Left lung (tissue), 10 donors: ENCODE measurements around the gene POU2AF2. TPM values are rescaled to one million over a fixed set of nuclear protein-coding genes. Genes with fewer than 3 reads are reported as not detected.

Experiments used
- ATAC-seq: fragments of 200-7000 bp; cut with Tn5 transposase; one replicate; pipeline ENCODE4 v1.9.1; 2020; ENCODE audit warnings: moderate library complexity
- DNase-seq, 4 donors: peaks; one replicate each; pipeline ENCODE4 v3.0.0-alpha.2; 2013 to 2020
- H3K27ac ChIP-seq, 2 donors: fragments of 200-600 bp; sonication (generic) in 1 of 2; one replicate each; pipeline versions ENCODE4 v1.5.0 to v1.8.0; 2020 to 2021
- H3K27me3 ChIP-seq, 2 donors: fragments of 200-600 bp; sonication (generic) in 1 of 2; one replicate each; pipeline versions ENCODE4 v1.5.0 to v1.8.0; 2020 to 2021
- H3K36me3 ChIP-seq, 2 donors: fragments of 200-600 bp; sonication (generic) in 1 of 2; one replicate each; pipeline versions ENCODE4 v1.5.0 to v1.8.0; 2020 to 2021
- H3K4me1 ChIP-seq, 2 donors: fragments of 200-600 bp; one replicate each; pipeline ENCODE4 v1.8.0; 2021
- H3K4me3 ChIP-seq, 2 donors: fragments of 200-600 bp; sonication (generic) in 1 of 2; one replicate each; pipeline versions ENCODE4 v1.5.0 to v1.8.0; 2020 to 2021; ENCODE audit warnings: mild to moderate bottlenecking in 1 of 2
- H3K9me3 ChIP-seq, 2 donors: fragments of 200-600 bp; sonication (generic) in 1 of 2; one replicate each; pipeline versions ENCODE4 v1.5.0 to v1.8.0; 2020 to 2021
- CTCF ChIP-seq, 2 donors: fragments of 200-600 bp; sonication (generic) in 1 of 2; IDR thresholded peaks; one replicate each; pipeline versions ENCODE4 v1.5.0 to v1.8.0; 2021; ENCODE audit warnings: antibody characterized with exemption in 2 of 2
- intact Hi-C, 2 donors: fragments of 100-400 bp; cut with DNase I; formaldehyde crosslinking; loops; one replicate each; pipeline versions ENCODE4 v1.11.2 to v1.14.2; 2022
- polyA plus RNA-seq, 6 donors: library from polyadenylated mRNA; unstranded; fragments of 120-200 nt; gene quantifications; one replicate each; pipeline ENCODE4 v1.2.1, GENCODE V29; 2013; ENCODE audit not compliant: insufficient read length in 6 of 6
- total RNA-seq, 2 donors: library from RNA; stranded (reverse); fragmentation: NEBNext Ultra II Directional; extraction: Animal tissue kit (Norgen Biotek cat#: 25700); gene quantifications; one replicate each; pipeline ENCODE4 v1.2.1, GENCODE V29; 2021
- donor health status: DM: no; HTN: yes; CAD: no.
- donor health status: DM: no; HTN: no; CAD: no.

POU2AF2 gene
- total and polyA plus RNA-seq, 8 donors: 0.13 to 0.35 (median 0.21) TPM; not detected in 2

GRCh38 chr11:111320728-111321568, 75.4 kb downstream of the POU2AF2 start:
- peaks cover 0 to 5% of the 10 kb centered on the region in 2 donors for H3K4me1 ChIP-seq
- no peak for TF ChIP-seq CTCF (IDR thresholded peaks at IDR 0.05)
- H3K36me3 ChIP-seq: no peaks in the 10 kb centered on the region
- H3K9me3 ChIP-seq: no peaks in the 10 kb centered on the region
- no peak overlapping the region for H3K4me3 ChIP-seq
- H3K27me3 ChIP-seq: no peaks in the 10 kb centered on the region
- DNase-seq (no peak), ATAC-seq (peak; percentile 51)
- intact Hi-C loops: no loop called here
- H3K27ac ChIP-seq: no peak overlapping the region

DNA sequence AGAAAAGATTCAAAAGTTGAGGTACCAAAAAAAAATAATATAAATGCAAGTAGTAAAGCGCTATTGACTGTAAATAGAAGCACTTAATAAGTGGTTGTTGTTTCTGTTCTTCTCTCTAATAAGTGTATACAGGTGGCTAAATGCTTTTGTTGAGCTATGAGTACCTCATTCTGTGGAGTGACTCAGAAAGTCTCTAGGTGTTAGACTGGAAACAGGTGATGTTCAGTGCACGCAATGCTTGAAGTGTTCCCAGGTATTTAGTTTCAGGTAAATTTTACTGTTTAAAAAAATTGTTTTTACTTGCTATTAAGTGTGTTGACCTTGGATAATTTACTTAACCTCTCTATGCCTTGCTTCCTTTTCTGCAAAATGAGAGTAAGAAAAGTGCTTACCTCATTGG, 77.0 kb downstream of the POU2AF2 start:
- no peaks in the 10 kb centered on the region for H3K27me3 ChIP-seq
- H3K36me3 ChIP-seq: no peaks in the 10 kb centered on the region
- no peak overlapping the region for H3K4me3 ChIP-seq
- intact Hi-C loops: no loop called here
- H3K9me3 ChIP-seq: no peaks in the 10 kb centered on the region
- DNase-seq: no peak
- no peak for TF ChIP-seq CTCF (IDR thresholded peaks at IDR 0.05)
- peak; percentile 78 for ATAC-seq
- peaks cover 0 to 5% of the 10 kb centered on the region in 2 donors for H3K4me1 ChIP-seq
- H3K27ac ChIP-seq: no peak overlapping the region

GRCh38 chr11:111324277-111324720, 78.8 kb downstream of the POU2AF2 start:
- DNase-seq (no peak), ATAC-seq (no peak)
- no peak for TF ChIP-seq CTCF (IDR thresholded peaks at IDR 0.05)
- H3K4me1 ChIP-seq: peaks cover 0 to 5% of the 10 kb centered on the region in 2 donors
- intact Hi-C loops: no loop called here
- no peak overlapping the region for H3K4me3 ChIP-seq
- H3K36me3 ChIP-seq: no peaks in the 10 kb centered on the region
- H3K27me3 ChIP-seq: no peaks in the 10 kb centered on the region
- H3K9me3 ChIP-seq: no peaks in the 10 kb centered on the region
- H3K27ac ChIP-seq: peak overlapping the region in 1 of 2 donors; percentile 21

GRCh38 chr11:111325259-111325658, 79.7 kb downstream of the POU2AF2 start:
- H3K36me3 ChIP-seq: no peaks in the 10 kb centered on the region
- peaks cover 0 to 5% of the 10 kb centered on the region in 2 donors for H3K4me1 ChIP-seq
- no peak overlapping the region for H3K27ac ChIP-seq
- intact Hi-C loops: no loop called here
- DNase-seq (no peak), ATAC-seq (no peak)
- TF ChIP-seq CTCF (IDR thresholded peaks at IDR 0.05): no peak
- H3K4me3 ChIP-seq: no peak overlapping the region
- no peaks in the 10 kb centered on the region for H3K27me3 ChIP-seq
- no peaks in the 10 kb centered on the region for H3K9me3 ChIP-seq

GRCh38 chr11:111326824-111327223, 81.3 kb downstream of the POU2AF2 start:
- Histone ChIP-seq H3K4me3 (no peak overlapping the region), H3K4me1 (no peaks in the 10 kb centered on the region), H3K36me3 (no peaks in the 10 kb centered on the region), H3K9me3 (no peaks in the 10 kb centered on the region), H3K27ac (peak overlapping the region in 1 of 2 donors; percentile 11), H3K27me3 (no peaks in the 10 kb centered on the region)
- TF ChIP-seq CTCF (IDR thresholded peaks at IDR 0.05): no peak
- intact Hi-C loops: no loop called here
- DNase-seq: no peak
- peak; percentile 19 for ATAC-seq
